Gastrocnemius medialis (tissue), 4 donors: ENCODE measurements around the gene ANKLE1.

Source experiments
- POLR2A ChIP-seq, 2 donors: fragments of 450-650 bp; IDR thresholded peaks; one replicate each; pipeline ENCODE4 v1.6.1; 2017; ENCODE audit warnings: antibody characterized with exemption in 2 of 2, mild to moderate bottlenecking in 2 of 2, moderate library complexity in 2 of 2
- TF ChIP-seq, protein P1 (sequence below), 5 experiments: fragments of 450-650 bp in 3 of 5; fragments of 200-600 bp in 2 of 5; sonication (generic) in 2 of 5; IDR thresholded peaks in 4 of 5; conservative IDR thresholded peaks in 1 of 5; 1 replicate in 4 of 5; 2 replicates in 1 of 5; pipeline ENCODE4 v1.5.1; 2016 to 2019; ENCODE audit warnings: antibody characterized with exemption in 5 of 5, mild to moderate bottlenecking in 3 of 5, moderate library complexity in 3 of 5

DNA sequence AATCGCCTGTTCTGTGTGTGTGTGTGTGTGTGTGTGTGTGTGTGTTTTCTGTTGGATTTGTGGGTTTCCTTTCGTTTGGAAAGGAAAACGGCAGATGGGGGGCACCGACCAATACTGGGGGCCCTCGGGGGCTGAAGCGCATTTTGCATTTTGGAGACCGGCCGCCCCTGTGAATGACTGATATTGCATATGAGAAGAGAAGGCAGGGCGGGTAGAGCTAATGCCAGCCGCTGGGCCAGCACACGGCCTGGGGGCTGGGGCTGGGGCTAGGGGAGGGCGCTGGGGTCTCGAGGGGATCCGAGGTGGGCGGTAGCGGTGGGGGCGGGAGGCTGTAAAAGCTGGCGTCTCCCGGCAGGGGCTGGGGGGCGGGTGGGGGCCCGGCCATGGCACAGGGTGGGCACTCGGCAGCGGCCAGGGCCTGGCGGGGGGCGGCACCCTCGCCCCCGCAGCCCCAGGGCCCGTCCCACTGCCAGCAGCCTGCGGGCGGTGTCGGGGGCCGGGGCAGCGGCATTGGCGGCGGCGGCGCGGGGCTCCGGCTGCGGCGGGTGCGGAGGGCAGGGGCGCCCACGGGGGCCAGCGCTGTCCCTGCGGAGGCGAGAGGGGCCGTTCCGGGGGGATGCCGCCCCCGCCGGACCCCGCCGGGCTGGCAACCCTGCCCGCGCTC lies 41.7 kb downstream of the ANKLE1 start:
- TF ChIP-seq, protein P1, sequence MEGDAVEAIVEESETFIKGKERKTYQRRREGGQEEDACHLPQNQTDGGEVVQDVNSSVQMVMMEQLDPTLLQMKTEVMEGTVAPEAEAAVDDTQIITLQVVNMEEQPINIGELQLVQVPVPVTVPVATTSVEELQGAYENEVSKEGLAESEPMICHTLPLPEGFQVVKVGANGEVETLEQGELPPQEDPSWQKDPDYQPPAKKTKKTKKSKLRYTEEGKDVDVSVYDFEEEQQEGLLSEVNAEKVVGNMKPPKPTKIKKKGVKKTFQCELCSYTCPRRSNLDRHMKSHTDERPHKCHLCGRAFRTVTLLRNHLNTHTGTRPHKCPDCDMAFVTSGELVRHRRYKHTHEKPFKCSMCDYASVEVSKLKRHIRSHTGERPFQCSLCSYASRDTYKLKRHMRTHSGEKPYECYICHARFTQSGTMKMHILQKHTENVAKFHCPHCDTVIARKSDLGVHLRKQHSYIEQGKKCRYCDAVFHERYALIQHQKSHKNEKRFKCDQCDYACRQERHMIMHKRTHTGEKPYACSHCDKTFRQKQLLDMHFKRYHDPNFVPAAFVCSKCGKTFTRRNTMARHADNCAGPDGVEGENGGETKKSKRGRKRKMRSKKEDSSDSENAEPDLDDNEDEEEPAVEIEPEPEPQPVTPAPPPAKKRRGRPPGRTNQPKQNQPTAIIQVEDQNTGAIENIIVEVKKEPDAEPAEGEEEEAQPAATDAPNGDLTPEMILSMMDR (IDR thresholded peaks at IDR 0.05 in 4 of 5, conservative IDR thresholded peaks at IDR 0.05 in 1 of 5): no peak
- TF ChIP-seq POLR2A (IDR thresholded peaks at IDR 0.05): no peak
